Loucy (cell line): ENCODE results near the gene TNNC1.

Source experiments
- EZH2phosphoT487 ChIP-seq: fragments of 200-600 bp; IDR thresholded peaks from 2 replicates; pipeline ENCODE4 v1.6.1; 2018; ENCODE audit warnings: antibody characterized with exemption, mild to moderate bottlenecking, moderate library complexity, borderline replicate concordance
- TF ChIP-seq, protein P1 (sequence below): fragments of 200-600 bp; sonication (generic); conservative IDR thresholded peaks from 2 replicates; pipeline ENCODE4 v1.5.1; 2014; ENCODE audit warnings: mild to moderate bottlenecking, antibody characterized with exemption, low read length

DNA sequence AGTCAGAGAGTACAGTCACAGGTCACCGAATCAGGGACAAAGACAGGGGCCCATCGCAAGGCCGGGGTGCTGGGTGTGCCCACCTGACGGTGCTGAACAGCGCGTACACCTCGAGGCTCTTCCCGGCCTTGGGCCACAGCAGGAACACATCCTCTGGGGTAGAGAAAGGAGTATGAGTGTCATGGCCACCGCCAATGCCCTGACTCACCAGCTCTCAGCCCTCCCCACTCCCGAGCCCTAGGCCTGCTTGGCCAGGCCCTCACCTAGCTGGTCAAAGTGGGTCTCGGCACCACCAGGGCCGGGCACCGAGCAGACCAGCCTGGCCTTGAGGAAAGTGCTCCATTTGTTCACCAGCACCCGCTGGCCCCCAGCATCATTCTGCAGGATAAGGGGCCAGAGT lies 13.2 kb downstream of the TNNC1 start:
- no peak for TF ChIP-seq EZH2phosphoT487
- TF ChIP-seq, protein P1, sequence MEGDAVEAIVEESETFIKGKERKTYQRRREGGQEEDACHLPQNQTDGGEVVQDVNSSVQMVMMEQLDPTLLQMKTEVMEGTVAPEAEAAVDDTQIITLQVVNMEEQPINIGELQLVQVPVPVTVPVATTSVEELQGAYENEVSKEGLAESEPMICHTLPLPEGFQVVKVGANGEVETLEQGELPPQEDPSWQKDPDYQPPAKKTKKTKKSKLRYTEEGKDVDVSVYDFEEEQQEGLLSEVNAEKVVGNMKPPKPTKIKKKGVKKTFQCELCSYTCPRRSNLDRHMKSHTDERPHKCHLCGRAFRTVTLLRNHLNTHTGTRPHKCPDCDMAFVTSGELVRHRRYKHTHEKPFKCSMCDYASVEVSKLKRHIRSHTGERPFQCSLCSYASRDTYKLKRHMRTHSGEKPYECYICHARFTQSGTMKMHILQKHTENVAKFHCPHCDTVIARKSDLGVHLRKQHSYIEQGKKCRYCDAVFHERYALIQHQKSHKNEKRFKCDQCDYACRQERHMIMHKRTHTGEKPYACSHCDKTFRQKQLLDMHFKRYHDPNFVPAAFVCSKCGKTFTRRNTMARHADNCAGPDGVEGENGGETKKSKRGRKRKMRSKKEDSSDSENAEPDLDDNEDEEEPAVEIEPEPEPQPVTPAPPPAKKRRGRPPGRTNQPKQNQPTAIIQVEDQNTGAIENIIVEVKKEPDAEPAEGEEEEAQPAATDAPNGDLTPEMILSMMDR: no peak
